ENCODE measurements around the gene TMEM108. TPM values are rescaled to one million over a fixed set of nuclear protein-coding genes. Genes with fewer than 3 reads are reported as not detected.

Gene TMEM108
- polyA plus RNA-seq, 3 donors: not detected

GRCh38 chr3:133162670-133163305 is 124.6 kb downstream of the TMEM108 start:
- no peaks in the 10 kb centered on the region for H3K79me2 ChIP-seq (ENCODE audit: insufficient read depth, low read length)
- H3K36me3 ChIP-seq (replicated peaks in 1 of 2; ENCODE audit: control insufficient read depth in 1 of 2, insufficient read depth in 2 of 2, low read length in 2 of 2): no peaks in the 10 kb centered on the region
- H3K4me2 ChIP-seq (replicated peaks; ENCODE audit: extremely low read depth, low read length, poor library complexity, severe bottlenecking): no peak overlapping the region
- no CpG with 5 or more reads among the region's 3 CpGs for WGBS (ENCODE audit: insufficient coverage)
- H3K27ac ChIP-seq (ENCODE audit: low read depth in 1 of 2, low read length in 2 of 2): no peak overlapping the region
- Mint-ChIP-seq H3K4me1 (peaks cover 3% of the 10 kb centered on the region), H3K36me3 (no peaks in the 10 kb centered on the region), H3K4me3 (no peak overlapping the region), H3K27ac (no peak overlapping the region), H3K27me3 (ENCODE audit: low read depth in 3 of 3) (peaks cover 3 to 4% (median 3%) of the 10 kb centered on the region in 3 donors), H3K9me3 (peaks cover 0 to 6% (median 2%) of the 10 kb centered on the region in 7 donors)
- no peak overlapping the region for H3K4me3 ChIP-seq (replicated peaks in 1 of 3; ENCODE audit: low read depth in 2 of 3, low read length in 3 of 3)
- H2AFZ ChIP-seq (ENCODE audit: insufficient read depth, low read depth, low read length, poor library complexity, severe bottlenecking): no peak overlapping the region
- no peaks in the 10 kb centered on the region for H4K20me1 ChIP-seq (ENCODE audit: insufficient read depth, low read length)
- no peak for DNase-seq
- no peaks in the 10 kb centered on the region for H3K27me3 ChIP-seq (ENCODE audit: control insufficient read depth in 2 of 2, insufficient read depth in 2 of 2, low read length in 2 of 2)
- no peak for TF ChIP-seq CTCF (IDR thresholded peaks at IDR 0.05)
- intact Hi-C loops (cut with micrococcal nuclease): no loop called here
- no peaks in the 10 kb centered on the region for H3K4me1 ChIP-seq (ENCODE audit: control insufficient read depth in 1 of 2, insufficient read depth in 2 of 2, low read length in 2 of 2)
- H3K9ac ChIP-seq (ENCODE audit: insufficient read depth, low read length, poor library complexity, severe bottlenecking): no peak overlapping the region
- peaks cover 0 to 3% of the 10 kb centered on the region in 2 donors for H3K9me3 ChIP-seq (replicated peaks in 1 of 2; ENCODE audit: control insufficient read depth in 1 of 2, insufficient read depth in 1 of 2, low read length in 2 of 2)

GRCh38 chr3:133167340-133168024 is 129.3 kb downstream of the TMEM108 start:
- Histone ChIP-seq H3K36me3 (replicated peaks in 1 of 2; ENCODE audit: control insufficient read depth in 1 of 2, insufficient read depth in 2 of 2, low read length in 2 of 2) (no peaks in the 10 kb centered on the region), H3K27me3 (ENCODE audit: control insufficient read depth in 2 of 2, insufficient read depth in 2 of 2, low read length in 2 of 2) (no peaks in the 10 kb centered on the region), H3K4me2 (replicated peaks; ENCODE audit: extremely low read depth, low read length, poor library complexity, severe bottlenecking) (no peak overlapping the region), H3K4me1 (ENCODE audit: control insufficient read depth in 1 of 2, insufficient read depth in 2 of 2, low read length in 2 of 2) (no peaks in the 10 kb centered on the region), H3K4me3 (replicated peaks in 1 of 3; ENCODE audit: low read depth in 2 of 3, low read length in 3 of 3) (no peak overlapping the region), H2AFZ (ENCODE audit: insufficient read depth, low read depth, low read length, poor library complexity, severe bottlenecking) (no peak overlapping the region), H3K9ac (ENCODE audit: insufficient read depth, low read length, poor library complexity, severe bottlenecking) (no peak overlapping the region), H4K20me1 (ENCODE audit: insufficient read depth, low read length) (no peaks in the 10 kb centered on the region), H3K79me2 (ENCODE audit: insufficient read depth, low read length) (no peaks in the 10 kb centered on the region), H3K9me3 (replicated peaks in 1 of 2; ENCODE audit: control insufficient read depth in 1 of 2, insufficient read depth in 1 of 2, low read length in 2 of 2) (peaks cover 0 to 3% of the 10 kb centered on the region in 2 donors), H3K27ac (ENCODE audit: low read depth in 1 of 2, low read length in 2 of 2) (no peak overlapping the region)
- peaks cover 0 to 5% (median 4%) of the 10 kb centered on the region in 3 donors for H3K27me3 Mint-ChIP-seq (ENCODE audit: low read depth in 3 of 3)
- no peaks in the 10 kb centered on the region for H3K36me3 Mint-ChIP-seq
- H3K4me3 Mint-ChIP-seq: no peak overlapping the region
- H3K9me3 Mint-ChIP-seq: peaks cover 2 to 10% (median 6%) of the 10 kb centered on the region in 7 donors
- H3K4me1 Mint-ChIP-seq: no peaks in the 10 kb centered on the region
- no peak for DNase-seq
- 99% methylated on average over 33 of the region's 36 CpGs for WGBS (ENCODE audit: insufficient coverage)
- TF ChIP-seq CTCF (IDR thresholded peaks at IDR 0.05): no peak
- intact Hi-C loops (cut with micrococcal nuclease): no loop called here
- H3K27ac Mint-ChIP-seq: no peak overlapping the region

Measured in CD14-positive monocyte (primary cell).